ENCODE measurements around the gene TPRG1L. TPM values are rescaled to one million over a fixed set of nuclear protein-coding genes. Genes with fewer than 3 reads are reported as not detected.

TPRG1L gene
- total RNA-seq, 1 experiment from 2014 or later = 13.7 TPM

DNA sequence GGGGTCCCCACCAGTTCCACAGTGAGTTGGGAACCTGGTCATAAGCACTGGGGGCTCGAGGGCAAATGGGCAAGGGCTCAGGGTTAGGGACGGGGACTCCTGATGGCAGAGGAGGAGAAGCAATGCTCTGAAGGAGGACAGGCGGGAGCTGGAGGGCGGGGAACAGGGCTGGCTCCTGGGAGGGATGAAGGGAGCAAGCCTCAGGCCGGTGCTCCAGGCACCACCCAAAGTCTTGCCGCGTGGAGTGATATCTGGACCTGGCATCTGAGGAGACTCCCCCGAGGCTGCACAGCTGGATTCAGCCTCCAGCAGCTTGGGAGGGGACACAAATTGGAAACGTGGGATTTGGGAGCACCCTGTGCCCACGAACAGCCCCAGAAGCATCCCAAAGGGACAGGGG, 24.5 kb upstream of the TPRG1L start:
- no peaks in the 10 kb centered on the region for H3K4me1 ChIP-seq (ENCODE audit: insufficient read depth, low read length, poor library complexity, severe bottlenecking)
- intact Hi-C loops (cut with micrococcal nuclease; ENCODE audit: unreplicated experiment) = no loop called here
- H3K36me3 ChIP-seq (ENCODE audit: insufficient read depth, low read length, poor library complexity, severe bottlenecking) = no peaks in the 10 kb centered on the region
- ChIA-PET CTCF (no interaction called here), POLR2A (ENCODE audit: low non-redundant PET) (no interaction called here)
- no peak for DNase-seq (ENCODE audit: low spot score)
- no peak for TF ChIP-seq EZH2 (IDR thresholded peaks at IDR 0.05; ENCODE audit: borderline replicate concordance, low read depth, low read length, poor library complexity, severe bottlenecking)
- TF ChIP-seq, protein P1, sequence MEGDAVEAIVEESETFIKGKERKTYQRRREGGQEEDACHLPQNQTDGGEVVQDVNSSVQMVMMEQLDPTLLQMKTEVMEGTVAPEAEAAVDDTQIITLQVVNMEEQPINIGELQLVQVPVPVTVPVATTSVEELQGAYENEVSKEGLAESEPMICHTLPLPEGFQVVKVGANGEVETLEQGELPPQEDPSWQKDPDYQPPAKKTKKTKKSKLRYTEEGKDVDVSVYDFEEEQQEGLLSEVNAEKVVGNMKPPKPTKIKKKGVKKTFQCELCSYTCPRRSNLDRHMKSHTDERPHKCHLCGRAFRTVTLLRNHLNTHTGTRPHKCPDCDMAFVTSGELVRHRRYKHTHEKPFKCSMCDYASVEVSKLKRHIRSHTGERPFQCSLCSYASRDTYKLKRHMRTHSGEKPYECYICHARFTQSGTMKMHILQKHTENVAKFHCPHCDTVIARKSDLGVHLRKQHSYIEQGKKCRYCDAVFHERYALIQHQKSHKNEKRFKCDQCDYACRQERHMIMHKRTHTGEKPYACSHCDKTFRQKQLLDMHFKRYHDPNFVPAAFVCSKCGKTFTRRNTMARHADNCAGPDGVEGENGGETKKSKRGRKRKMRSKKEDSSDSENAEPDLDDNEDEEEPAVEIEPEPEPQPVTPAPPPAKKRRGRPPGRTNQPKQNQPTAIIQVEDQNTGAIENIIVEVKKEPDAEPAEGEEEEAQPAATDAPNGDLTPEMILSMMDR (conservative IDR thresholded peaks at IDR 0.05; ENCODE audit: low read depth, low read length) = no peak
- H3K27me3 ChIP-seq (replicated peaks; ENCODE audit: insufficient read depth, low read depth, low read length, poor library complexity) = no peaks in the 10 kb centered on the region
- H3K4me3 ChIP-seq (ENCODE audit: low read depth, low read length, poor library complexity, severe bottlenecking) = no peak overlapping the region
- H3K27ac ChIP-seq (ENCODE audit: low read depth, low read length, poor library complexity, severe bottlenecking) = no peak overlapping the region
- no peaks in the 10 kb centered on the region for H3K9me3 ChIP-seq (ENCODE audit: low read depth, low read length, poor library complexity, severe bottlenecking)
- no TSS peak for BruUV-seq (replicated peaks)

GRCh38 chr1:3601743-3602142, 23.1 kb upstream of the TPRG1L start:
- no peaks in the 10 kb centered on the region for H3K4me1 ChIP-seq (ENCODE audit: insufficient read depth, low read length, poor library complexity, severe bottlenecking)
- intact Hi-C loops (cut with micrococcal nuclease; ENCODE audit: unreplicated experiment) = no loop called here
- no peak for TF ChIP-seq EZH2 (IDR thresholded peaks at IDR 0.05; ENCODE audit: borderline replicate concordance, low read depth, low read length, poor library complexity, severe bottlenecking)
- TF ChIP-seq, protein P1 (conservative IDR thresholded peaks at IDR 0.05; ENCODE audit: low read depth, low read length) = no peak
- BruUV-seq (replicated peaks) = no TSS peak
- no peak overlapping the region for H3K27ac ChIP-seq (ENCODE audit: low read depth, low read length, poor library complexity, severe bottlenecking)
- no peaks in the 10 kb centered on the region for H3K27me3 ChIP-seq (replicated peaks; ENCODE audit: insufficient read depth, low read depth, low read length, poor library complexity)
- no peak for DNase-seq (ENCODE audit: low spot score)
- CTCF ChIA-PET = no interaction called here
- no peaks in the 10 kb centered on the region for H3K36me3 ChIP-seq (ENCODE audit: insufficient read depth, low read length, poor library complexity, severe bottlenecking)
- H3K4me3 ChIP-seq (ENCODE audit: low read depth, low read length, poor library complexity, severe bottlenecking) = no peak overlapping the region
- no peaks in the 10 kb centered on the region for H3K9me3 ChIP-seq (ENCODE audit: low read depth, low read length, poor library complexity, severe bottlenecking)
- POLR2A ChIA-PET (ENCODE audit: low non-redundant PET) = no interaction called here

- intact Hi-C loops (cut with micrococcal nuclease; ENCODE audit: unreplicated experiment) = no loop called here
- Histone ChIP-seq H3K4me1 (ENCODE audit: insufficient read depth, low read length, poor library complexity, severe bottlenecking) (no peaks in the 10 kb centered on the region), H3K36me3 (ENCODE audit: insufficient read depth, low read length, poor library complexity, severe bottlenecking) (no peaks in the 10 kb centered on the region), H3K4me3 (ENCODE audit: low read depth, low read length, poor library complexity, severe bottlenecking) (no peak overlapping the region), H3K27ac (ENCODE audit: low read depth, low read length, poor library complexity, severe bottlenecking) (no peak overlapping the region), H3K9me3 (ENCODE audit: low read depth, low read length, poor library complexity, severe bottlenecking) (no peaks in the 10 kb centered on the region), H3K27me3 (replicated peaks; ENCODE audit: insufficient read depth, low read depth, low read length, poor library complexity) (no peaks in the 10 kb centered on the region)
- CTCF ChIA-PET = no interaction called here
- no TSS peak for BruUV-seq (replicated peaks)
- POLR2A ChIA-PET (ENCODE audit: low non-redundant PET) = no interaction called here
- TF ChIP-seq, protein P1 (conservative IDR thresholded peaks at IDR 0.05; ENCODE audit: low read depth, low read length) = no peak
- no peak for TF ChIP-seq EZH2 (IDR thresholded peaks at IDR 0.05; ENCODE audit: borderline replicate concordance, low read depth, low read length, poor library complexity, severe bottlenecking)
- no peak for DNase-seq (ENCODE audit: low spot score)
Measured at GRCh38 chr1:3602375-3602774, 22.4 kb upstream of the TPRG1L start.
